Measurements from ENCODE around the gene SCUBE3. TPM values are rescaled to one million over a fixed set of nuclear protein-coding genes. Genes with fewer than 3 reads are reported as not detected.

The SCUBE3 gene
- total and polyA plus RNA-seq, 2 of the 8 experiments (the other 6 are each of a cell fraction or from before 2014, with no cell fraction given): 0.80 to 1.0 TPM

DNA sequence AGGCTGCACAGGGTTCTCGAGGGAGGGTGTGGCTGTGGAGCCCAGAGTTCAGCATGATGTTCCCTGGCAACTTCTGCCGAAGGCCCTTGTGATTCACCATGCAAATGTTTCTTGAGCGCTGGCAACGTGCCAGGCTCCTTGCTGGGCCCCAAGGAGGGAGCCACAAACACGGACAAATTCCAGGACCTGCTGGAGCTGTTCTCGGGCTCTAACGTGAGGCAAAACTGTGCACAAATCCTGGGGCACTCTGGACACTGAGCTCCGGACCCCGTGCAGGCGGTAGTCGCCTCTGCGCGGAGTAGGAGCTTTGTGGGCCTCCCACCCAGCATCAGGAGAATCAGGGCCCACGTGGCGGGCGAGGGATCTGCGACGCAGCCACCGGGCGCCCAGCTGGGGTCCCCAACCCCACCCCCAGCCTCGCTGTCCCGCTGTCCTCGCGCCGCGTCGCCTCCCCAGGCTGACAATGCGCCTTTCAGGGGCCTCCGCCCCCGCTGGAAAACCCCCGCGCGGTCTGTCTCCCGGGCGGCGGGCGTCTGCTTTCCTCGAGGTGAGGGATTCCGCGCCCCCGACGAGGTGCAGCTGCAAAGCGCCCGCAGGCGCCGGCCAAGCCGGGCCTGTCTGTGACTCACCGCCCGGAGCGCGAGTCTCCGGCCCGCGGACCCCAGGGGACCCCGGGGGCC, 31.7 kb upstream of the SCUBE3 start (continued):
- TF ChIP-seq RFX5 (IDR thresholded peaks at IDR 0.05; ENCODE audit: borderline replicate concordance, low read depth, low read length): no peak
- TF ChIP-seq CBX8 (IDR thresholded peaks at IDR 0.05; ENCODE audit: borderline replicate concordance, low read depth, low read length): no peak
- TF ChIP-seq TAF1 (IDR thresholded peaks at IDR 0.05; ENCODE audit: low read depth, low read length): no peak
- TF ChIP-seq SIX5 (IDR thresholded peaks at IDR 0.05; ENCODE audit: low read depth, low read length): no peak

Measured in H1 (cell line).